Spleen (tissue), 7 donors: ENCODE data around the gene MAGI3.

Experiments used
- POLR2A ChIP-seq, 3 donors: fragments of 450-650 bp; IDR thresholded peaks; one replicate each; pipeline ENCODE4 v1.5.1; 2017; ENCODE audit warnings: antibody characterized with exemption in 3 of 3, mild to moderate bottlenecking in 1 of 3
- POLR2AphosphoS5 ChIP-seq, 3 donors: sonication (generic); formaldehyde crosslinking; IDR thresholded peaks; one replicate each; pipeline ENCODE4 v1.5.1; 2017; ENCODE audit warnings: antibody characterized with exemption in 3 of 3
- TF ChIP-seq, protein P1 (sequence below), 11 experiments: fragments of 200-600 bp in 7 of 11; fragments of 450-650 bp in 4 of 11; sonication (generic) in 4 of 11; IDR thresholded peaks in 8 of 11; conservative IDR thresholded peaks in 3 of 11; 1 replicate in 7 of 11; 2 replicates in 4 of 11; pipeline versions ENCODE4 v1.4.0 to v1.8.0; 2016 to 2021; ENCODE audit warnings: antibody characterized with exemption in 11 of 11, inconsistent platforms in 4 of 11, mild to moderate bottlenecking in 1 of 11
- donor health status: DM: no; HTN: no; CAD: no; lungs with moderate emphysema.
- donor health status: DM: no; HTN: no; CAD: no.
- donor health status: DM: no; HTN: no; CAD: no.

DNA sequence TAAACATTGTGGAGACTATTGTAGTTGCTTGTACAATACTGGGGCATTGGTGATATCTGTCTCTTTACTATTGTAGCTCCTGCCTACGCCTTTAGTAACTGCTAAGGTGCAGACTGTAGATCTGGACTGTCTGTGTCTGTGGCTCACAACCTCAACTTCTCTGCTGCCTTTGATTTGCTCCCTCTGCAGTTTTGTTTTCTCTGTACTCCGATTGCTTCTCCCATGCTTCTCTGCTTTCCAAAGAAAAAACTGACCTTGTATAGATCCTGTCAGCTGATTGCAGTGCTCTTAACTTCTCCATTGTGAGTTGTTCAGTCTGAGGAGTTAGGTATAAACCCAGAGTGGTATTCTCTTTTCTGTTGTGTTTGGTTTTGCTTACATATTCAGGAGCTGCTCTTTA, 15.3 kb downstream of the MAGI3 start:
- no peak for TF ChIP-seq POLR2A (IDR thresholded peaks at IDR 0.05)
- TF ChIP-seq, protein P1, sequence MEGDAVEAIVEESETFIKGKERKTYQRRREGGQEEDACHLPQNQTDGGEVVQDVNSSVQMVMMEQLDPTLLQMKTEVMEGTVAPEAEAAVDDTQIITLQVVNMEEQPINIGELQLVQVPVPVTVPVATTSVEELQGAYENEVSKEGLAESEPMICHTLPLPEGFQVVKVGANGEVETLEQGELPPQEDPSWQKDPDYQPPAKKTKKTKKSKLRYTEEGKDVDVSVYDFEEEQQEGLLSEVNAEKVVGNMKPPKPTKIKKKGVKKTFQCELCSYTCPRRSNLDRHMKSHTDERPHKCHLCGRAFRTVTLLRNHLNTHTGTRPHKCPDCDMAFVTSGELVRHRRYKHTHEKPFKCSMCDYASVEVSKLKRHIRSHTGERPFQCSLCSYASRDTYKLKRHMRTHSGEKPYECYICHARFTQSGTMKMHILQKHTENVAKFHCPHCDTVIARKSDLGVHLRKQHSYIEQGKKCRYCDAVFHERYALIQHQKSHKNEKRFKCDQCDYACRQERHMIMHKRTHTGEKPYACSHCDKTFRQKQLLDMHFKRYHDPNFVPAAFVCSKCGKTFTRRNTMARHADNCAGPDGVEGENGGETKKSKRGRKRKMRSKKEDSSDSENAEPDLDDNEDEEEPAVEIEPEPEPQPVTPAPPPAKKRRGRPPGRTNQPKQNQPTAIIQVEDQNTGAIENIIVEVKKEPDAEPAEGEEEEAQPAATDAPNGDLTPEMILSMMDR (IDR thresholded peaks at IDR 0.05 in 8 of 11, conservative IDR thresholded peaks at IDR 0.05 in 3 of 11), result no peak
- no peak for TF ChIP-seq POLR2AphosphoS5 (IDR thresholded peaks at IDR 0.05)
